ENCODE measurements around the gene FBLN1. TPM values are rescaled to one million over a fixed set of nuclear protein-coding genes. Genes with fewer than 3 reads are reported as not detected.

Gene FBLN1
- total and polyA plus RNA-seq, 9 donors: 62.7 to 394 (median 189) TPM

DNA sequence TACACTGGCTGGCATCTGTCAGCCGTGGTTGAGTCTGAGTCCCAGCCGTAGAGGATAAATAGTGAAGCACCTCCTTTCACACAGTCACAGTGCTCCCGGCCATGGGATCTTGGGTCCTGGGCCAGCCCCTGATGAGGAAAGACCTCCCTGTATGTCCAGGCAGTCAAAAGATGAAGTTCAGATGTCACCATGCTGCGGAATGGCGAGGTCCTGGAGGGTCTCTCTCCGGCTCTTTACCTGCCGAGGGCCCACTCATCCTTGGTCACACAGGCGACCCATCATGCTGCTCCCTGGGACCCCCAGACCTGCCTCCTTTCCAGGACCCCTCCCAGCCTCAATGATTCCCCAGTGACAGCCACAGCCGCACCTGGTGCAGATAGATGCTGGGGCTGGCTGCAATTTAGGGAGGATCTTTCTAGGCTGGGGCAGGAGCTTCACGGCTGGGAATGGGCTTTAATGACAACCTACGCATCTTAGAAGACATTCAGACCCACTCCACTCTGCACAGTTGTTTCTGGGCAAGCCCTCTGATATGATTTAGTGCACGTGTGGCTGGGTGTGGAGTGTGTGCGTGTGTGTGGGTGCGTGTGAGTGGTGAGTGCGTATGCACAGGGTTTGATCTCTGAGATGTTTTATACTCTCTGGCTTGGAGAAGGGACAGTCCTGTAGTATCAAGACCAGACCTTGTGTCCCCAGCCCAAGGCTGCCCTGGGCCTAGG, 79.7 kb downstream of the FBLN1 start:
- DNase-seq: no peak
- intact Hi-C loops (cut with DNase I): no loop called here
- no peak overlapping the region for H3K27ac ChIP-seq

DNA sequence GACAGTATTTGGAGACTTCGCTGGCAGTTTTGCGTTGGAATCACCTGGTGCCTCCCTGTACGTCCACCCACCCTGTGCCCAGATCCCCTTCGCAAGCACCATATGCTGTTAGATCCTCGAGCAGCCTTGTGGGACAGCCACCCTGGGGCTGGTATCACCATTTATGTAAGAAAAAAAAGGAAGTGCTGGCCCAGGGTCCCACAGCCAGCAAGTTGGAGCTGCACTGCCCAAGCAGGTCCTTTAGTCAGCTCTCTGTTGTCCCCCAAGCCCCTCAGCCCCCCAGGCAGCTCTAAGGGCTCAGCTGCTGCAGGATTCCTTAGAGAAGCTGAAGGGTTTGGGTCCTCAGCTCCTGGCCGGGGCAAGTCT, 80.3 kb downstream of the FBLN1 start:
- intact Hi-C loops (cut with DNase I): no loop called here
- Histone ChIP-seq H3K9me3 (no peaks in the 10 kb centered on the region), H3K4me1 (ENCODE audit: insufficient read depth) (no peaks in the 10 kb centered on the region), H3K36me3 (no peaks in the 10 kb centered on the region), H3K27me3 (no peaks in the 10 kb centered on the region), H3K4me3 (no peak overlapping the region), H3K27ac (no peak overlapping the region)
- TF ChIP-seq POLR2A (IDR thresholded peaks at IDR 0.05): no peak
- TF ChIP-seq EP300 (IDR thresholded peaks at IDR 0.05): no peak
- TF ChIP-seq, protein P1, sequence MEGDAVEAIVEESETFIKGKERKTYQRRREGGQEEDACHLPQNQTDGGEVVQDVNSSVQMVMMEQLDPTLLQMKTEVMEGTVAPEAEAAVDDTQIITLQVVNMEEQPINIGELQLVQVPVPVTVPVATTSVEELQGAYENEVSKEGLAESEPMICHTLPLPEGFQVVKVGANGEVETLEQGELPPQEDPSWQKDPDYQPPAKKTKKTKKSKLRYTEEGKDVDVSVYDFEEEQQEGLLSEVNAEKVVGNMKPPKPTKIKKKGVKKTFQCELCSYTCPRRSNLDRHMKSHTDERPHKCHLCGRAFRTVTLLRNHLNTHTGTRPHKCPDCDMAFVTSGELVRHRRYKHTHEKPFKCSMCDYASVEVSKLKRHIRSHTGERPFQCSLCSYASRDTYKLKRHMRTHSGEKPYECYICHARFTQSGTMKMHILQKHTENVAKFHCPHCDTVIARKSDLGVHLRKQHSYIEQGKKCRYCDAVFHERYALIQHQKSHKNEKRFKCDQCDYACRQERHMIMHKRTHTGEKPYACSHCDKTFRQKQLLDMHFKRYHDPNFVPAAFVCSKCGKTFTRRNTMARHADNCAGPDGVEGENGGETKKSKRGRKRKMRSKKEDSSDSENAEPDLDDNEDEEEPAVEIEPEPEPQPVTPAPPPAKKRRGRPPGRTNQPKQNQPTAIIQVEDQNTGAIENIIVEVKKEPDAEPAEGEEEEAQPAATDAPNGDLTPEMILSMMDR (IDR thresholded peaks at IDR 0.05): no peak
- 77 to 85% (median 80%) methylated on average over 6 of the region's 6 CpGs for WGBS, 3 donors
- DNase-seq: no peak

More for the DNA sequence above, 79.7 kb downstream of the FBLN1 start:
- Histone ChIP-seq H3K36me3 (no peaks in the 10 kb centered on the region), H3K4me3 (no peak overlapping the region), H3K9me3 (no peaks in the 10 kb centered on the region), H3K27me3 (no peaks in the 10 kb centered on the region), H3K4me1 (ENCODE audit: insufficient read depth) (no peaks in the 10 kb centered on the region)
- TF ChIP-seq POLR2A (IDR thresholded peaks at IDR 0.05): no peak
- TF ChIP-seq, protein P1 (IDR thresholded peaks at IDR 0.05): no peak
- no peak for TF ChIP-seq EP300 (IDR thresholded peaks at IDR 0.05)
- 66 to 73% (median 71%) methylated on average over 15 of the region's 15 CpGs for WGBS, 3 donors

DNA sequence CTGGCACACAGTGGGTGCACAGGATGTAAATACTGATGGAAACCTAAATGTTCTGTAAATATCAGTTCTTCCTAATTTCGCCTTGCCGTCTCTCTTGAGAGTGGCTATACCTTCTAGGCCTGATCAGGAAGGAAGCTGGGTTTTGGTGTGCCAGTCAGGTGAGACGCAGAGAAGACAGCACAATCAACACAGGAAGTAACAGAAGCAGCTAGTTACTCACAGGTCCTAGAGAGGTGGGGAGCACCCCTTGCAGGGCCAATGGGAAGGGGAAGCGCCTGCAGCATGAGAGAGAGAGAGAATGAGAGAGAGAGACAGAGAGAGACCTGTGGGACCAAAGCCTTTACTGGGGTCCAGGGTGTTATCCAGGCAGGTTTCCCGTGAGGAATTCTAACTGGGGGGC, 80.8 kb downstream of the FBLN1 start:
- Histone ChIP-seq H3K27ac (no peak overlapping the region), H3K27me3 (no peaks in the 10 kb centered on the region), H3K4me1 (ENCODE audit: insufficient read depth) (no peaks in the 10 kb centered on the region), H3K36me3 (no peaks in the 10 kb centered on the region), H3K9me3 (no peaks in the 10 kb centered on the region), H3K4me3 (no peak overlapping the region)
- no peak for TF ChIP-seq POLR2A (IDR thresholded peaks at IDR 0.05)
- TF ChIP-seq, protein P1 (IDR thresholded peaks at IDR 0.05): no peak
- TF ChIP-seq EP300 (IDR thresholded peaks at IDR 0.05): no peak
- DNase-seq: no peak
- WGBS, 3 donors: 85 to 89% (median 86%) methylated on average over 5 of the region's 5 CpGs
- intact Hi-C loops (cut with DNase I): no loop called here

DNA sequence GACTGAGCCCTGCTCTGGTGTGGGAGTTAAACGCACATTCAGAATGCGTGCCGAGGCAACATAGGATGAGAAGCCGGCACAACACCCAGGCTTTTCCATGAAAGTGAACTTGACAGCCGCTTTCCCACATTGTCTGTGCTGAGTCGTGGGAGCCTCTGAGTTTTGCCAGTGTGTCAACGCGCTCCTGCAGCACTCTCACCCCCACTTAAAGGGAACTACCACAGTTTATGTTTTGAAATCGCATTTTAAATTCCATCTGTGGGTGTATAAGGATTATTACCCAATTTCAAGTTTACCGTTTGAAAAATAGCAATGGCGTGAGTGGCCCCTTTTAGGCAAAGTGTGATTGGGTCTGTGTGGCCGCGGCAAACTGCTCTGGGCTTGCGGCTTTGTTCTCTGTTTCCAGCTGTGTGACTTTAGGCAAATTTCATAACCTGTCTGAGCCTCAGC, 81.5 kb downstream of the FBLN1 start:
- no peaks in the 10 kb centered on the region for H3K4me1 ChIP-seq (ENCODE audit: insufficient read depth)
- no peaks in the 10 kb centered on the region for H3K36me3 ChIP-seq
- H3K27ac ChIP-seq: no peak overlapping the region
- TF ChIP-seq, protein P1 (IDR thresholded peaks at IDR 0.05): no peak
- no peak for TF ChIP-seq POLR2A (IDR thresholded peaks at IDR 0.05)
- no peak for TF ChIP-seq EP300 (IDR thresholded peaks at IDR 0.05)
- DNase-seq: no peak
- H3K27me3 ChIP-seq: no peaks in the 10 kb centered on the region
- H3K4me3 ChIP-seq: no peak overlapping the region
- intact Hi-C loops (cut with DNase I): no loop called here
- WGBS, 3 donors: 33 to 42% (median 34%) methylated on average over 14 of the region's 14 CpGs
- no peaks in the 10 kb centered on the region for H3K9me3 ChIP-seq
